Activated B cell treated with CpG ODN at 0.5 μM for 24 hours (primary cell): Measurements from ENCODE around the gene SASH1. TPM values are rescaled to one million over a fixed set of nuclear protein-coding genes. Genes with fewer than 3 reads are reported as not detected.

Experiments used
- ATAC-seq: fragments of 200-7000 bp; cut with Tn5 transposase; one replicate; pipeline ENCODE4 v1.10.0; 2021; ENCODE audit warnings: low read depth, mild to moderate bottlenecking, moderate library complexity
- CTCF ChIA-PET: fragments of 350-600 bp; sonication (Branson Sonifier 250); formaldehyde crosslinking; loops from one replicate; lab custom pipeline; 2021; ENCODE audit warnings: antibody characterized with exemption; lab: Charles Lee
- POLR2A ChIA-PET: fragments of 350-600 bp; sonication (Branson Sonifier 250); formaldehyde crosslinking; loops from one replicate; lab custom pipeline; 2021; ENCODE audit warnings: antibody characterized with exemption; lab: Charles Lee
- DNase-seq: peaks from one replicate; pipeline ENCODE4 v3.0.0; 2022
- H3K27ac Mint-ChIP-seq: one replicate; pipeline ENCODE4 v1.8.0; 2020; ENCODE audit warnings: mixed read lengths
- H3K27me3 Mint-ChIP-seq: one replicate; pipeline ENCODE4 v1.8.0; 2021; ENCODE audit warnings: mixed read lengths
- H3K36me3 Mint-ChIP-seq: one replicate; pipeline ENCODE4 v1.8.0; 2021; ENCODE audit warnings: low read depth, mixed read lengths
- H3K4me1 Mint-ChIP-seq: one replicate; pipeline ENCODE4 v1.8.0; 2021; ENCODE audit warnings: mixed read lengths
- H3K4me3 Mint-ChIP-seq: one replicate; pipeline ENCODE4 v1.8.0; 2020; ENCODE audit warnings: mild to moderate bottlenecking, mixed read lengths
- H3K9me3 Mint-ChIP-seq: one replicate; pipeline ENCODE4 v1.8.0; 2020; ENCODE audit warnings: mixed read lengths
- CTCF ChIP-seq: fragments of 200-600 bp; IDR thresholded peaks from one replicate; pipeline ENCODE4 v1.8.0; 2022; ENCODE audit warnings: antibody characterized with exemption, mild to moderate bottlenecking
- intact Hi-C: fragments of 100-400 bp; cut with micrococcal nuclease; formaldehyde crosslinking; loops from one replicate; pipeline ENCODE4 v1.15.1; 2024
- total RNA-seq: library from RNA; stranded (reverse); gene quantifications from 2 replicates; pipeline ENCODE4 v1.2.3, GENCODE V29; 2022

The SASH1 gene
- total RNA-seq, 1 donor from 2014 or later = 0.49 TPM

GRCh38 chr6:148471624-148472159 lies 129.1 kb downstream of the SASH1 start:
- H3K9me3 Mint-ChIP-seq = no peaks in the 10 kb centered on the region
- H3K4me3 Mint-ChIP-seq = no peak overlapping the region
- TF ChIP-seq CTCF = no peak
- POLR2A ChIA-PET = no interaction called here
- no peaks in the 10 kb centered on the region for H3K36me3 Mint-ChIP-seq
- intact Hi-C loops = no loop called here
- DNase-seq (no peak), ATAC-seq (no peak)
- H3K27me3 Mint-ChIP-seq = peaks cover 27% of the 10 kb centered on the region
- no peaks in the 10 kb centered on the region for H3K4me1 Mint-ChIP-seq
- no peak overlapping the region for H3K27ac Mint-ChIP-seq
- CTCF ChIA-PET = no interaction called here

- ATAC-seq (no peak), DNase-seq (no peak)
- POLR2A ChIA-PET = no interaction called here
- CTCF ChIA-PET = no interaction called here
- Mint-ChIP-seq H3K27me3 (peaks cover 30% of the 10 kb centered on the region), H3K4me3 (no peak overlapping the region), H3K9me3 (no peaks in the 10 kb centered on the region), H3K36me3 (no peaks in the 10 kb centered on the region), H3K4me1 (no peaks in the 10 kb centered on the region), H3K27ac (no peak overlapping the region)
- no peak for TF ChIP-seq CTCF
- intact Hi-C loops = no loop called here
Measured at GRCh38 chr6:148472171-148473105, 129.8 kb downstream of the SASH1 start.

GRCh38 chr6:148479497-148479896 lies 136.9 kb downstream of the SASH1 start:
- ChIA-PET CTCF (no interaction called here), POLR2A (interaction anchor here (0.7 kb wide), 1 partner anchor 735 kb away, joined by 5 read pairs; no protein-coding TSS in a partner anchor)
- Mint-ChIP-seq H3K9me3 (no peaks in the 10 kb centered on the region), H3K4me1 (no peaks in the 10 kb centered on the region), H3K36me3 (no peaks in the 10 kb centered on the region), H3K27ac (no peak overlapping the region), H3K27me3 (peaks cover 8% of the 10 kb centered on the region), H3K4me3 (no peak overlapping the region)
- DNase-seq (no peak), ATAC-seq (no peak)
- no peak for TF ChIP-seq CTCF
- intact Hi-C loops = no loop called here

GRCh38 chr6:148487461-148487860 lies 144.8 kb downstream of the SASH1 start:
- POLR2A ChIA-PET = no interaction called here
- Mint-ChIP-seq H3K36me3 (no peaks in the 10 kb centered on the region), H3K27ac (no peak overlapping the region), H3K4me3 (no peak overlapping the region), H3K9me3 (no peaks in the 10 kb centered on the region), H3K27me3 (no peaks in the 10 kb centered on the region), H3K4me1 (no peaks in the 10 kb centered on the region)
- ATAC-seq = no peak
- DNase-seq = no peak
- intact Hi-C loops = no loop called here
- CTCF ChIA-PET = no interaction called here
- TF ChIP-seq CTCF = no peak

GRCh38 chr6:148491638-148492251 lies 149.1 kb downstream of the SASH1 start:
- no peak for ATAC-seq
- Mint-ChIP-seq H3K36me3 (no peaks in the 10 kb centered on the region), H3K27ac (no peak overlapping the region), H3K4me3 (no peak overlapping the region), H3K9me3 (no peaks in the 10 kb centered on the region), H3K4me1 (no peaks in the 10 kb centered on the region), H3K27me3 (peaks cover 3% of the 10 kb centered on the region)
- intact Hi-C loops = no loop called here
- POLR2A ChIA-PET = no interaction called here
- TF ChIP-seq CTCF = no peak
- CTCF ChIA-PET = no interaction called here
- DNase-seq = no peak
